CD4-positive, alpha-beta T cell (primary cell): Measurements from ENCODE around the gene IL17RC. TPM values are rescaled to one million over a fixed set of nuclear protein-coding genes. Genes with fewer than 3 reads are reported as not detected.
"Not testable (repeated sequence)": the region's sequence is repeated elsewhere in the genome, so short reads cannot be mapped to it uniquely, and the experiment has no call there.

ENCODE experiments used
- ATAC-seq: fragments of 200-7000 bp; cut with Tn5 transposase; one replicate; pipeline ENCODE4 v1.10.0; 2022; ENCODE audit warnings: mild to moderate bottlenecking; ENCODE audit not compliant: poor library complexity
- CTCF ChIA-PET: fragments of 350-600 bp; sonication (Branson Sonifier 250); formaldehyde crosslinking; loops from one replicate; lab custom pipeline; 2021; ENCODE audit warnings: antibody characterized with exemption, inconsistent platforms; lab: Charles Lee
- POLR2A ChIA-PET: fragments of 350-600 bp; sonication (Branson Sonifier 250); formaldehyde crosslinking; loops from one replicate; lab custom pipeline; 2021; ENCODE audit warnings: antibody characterized with exemption, inconsistent platforms; lab: Charles Lee
- DNase-seq, 14 experiments: peaks; one replicate each; pipeline ENCODE4 v3.0.0-alpha.2; 2013 to 2020; ENCODE audit warnings: mixed read lengths in 2 of 14
- H3K27ac ChIP-seq, 2 donors: one replicate each; pipeline versions ENCODE4 v1.5.1 to v1.7.0; 2013; ENCODE audit warnings: low read length in 2 of 2, low read depth in 1 of 2, mild to moderate bottlenecking in 1 of 2
- H3K27me3 ChIP-seq, 2 experiments: 1 replicate in 1 of 2; 2 replicates in 1 of 2; pipeline versions ENCODE4 v1.6.1 to v1.7.0; 2013; ENCODE audit warnings: low read length in 2 of 2, control low read depth in 1 of 2, mild to moderate bottlenecking in 1 of 2, moderate library complexity in 1 of 2; ENCODE audit not compliant: insufficient read depth in 2 of 2, control insufficient read depth in 1 of 2
- H3K36me3 ChIP-seq: one replicate; pipeline ENCODE4 v1.6.1; 2013; ENCODE audit warnings: low read length, control low read depth; ENCODE audit not compliant: insufficient read depth
- H3K4me1 ChIP-seq: one replicate; pipeline ENCODE4 v1.6.1; 2013; ENCODE audit warnings: low read length, control low read depth; ENCODE audit not compliant: insufficient read depth
- H3K4me3 ChIP-seq: one replicate; pipeline ENCODE4 v1.5.1; 2013; ENCODE audit warnings: mild to moderate bottlenecking, low read length, moderate library complexity
- H3K9me3 ChIP-seq, 2 experiments: 1 replicate in 1 of 2; 2 replicates in 1 of 2; pipeline versions ENCODE4 v1.6.1 to v1.7.0; 2013; ENCODE audit warnings: low read length in 2 of 2, mild to moderate bottlenecking in 2 of 2, control low read depth in 1 of 2, moderate library complexity in 1 of 2; ENCODE audit not compliant: control insufficient read depth in 1 of 2, insufficient read depth in 1 of 2
- H3K27ac Mint-ChIP-seq: one replicate; pipeline ENCODE4 v1.8.0; 2020; ENCODE audit warnings: mixed read lengths
- H3K27me3 Mint-ChIP-seq: one replicate; pipeline ENCODE4 v1.8.0; 2021; ENCODE audit warnings: mixed read lengths
- H3K36me3 Mint-ChIP-seq: one replicate; pipeline ENCODE4 v1.8.0; 2021; ENCODE audit warnings: low read depth, mixed read lengths
- H3K4me1 Mint-ChIP-seq: one replicate; pipeline ENCODE4 v1.8.0; 2021; ENCODE audit warnings: low read depth, mixed read lengths
- H3K4me3 Mint-ChIP-seq: one replicate; pipeline ENCODE4 v1.8.0; 2020; ENCODE audit warnings: mild to moderate bottlenecking, mixed read lengths
- H3K9me3 Mint-ChIP-seq: one replicate; pipeline ENCODE4 v1.8.0; 2020; ENCODE audit warnings: mixed read lengths
- CTCF ChIP-seq: fragments of 200-600 bp; IDR thresholded peaks from one replicate; pipeline ENCODE4 v1.8.0; 2022; ENCODE audit warnings: antibody characterized with exemption, mild to moderate bottlenecking
- intact Hi-C, 2 experiments: fragments of 100-400 bp; cut with DNase I in 1 of 2; cut with micrococcal nuclease in 1 of 2; formaldehyde crosslinking; loops; one replicate each; pipeline versions ENCODE4 v1.15.1 to v1.9.0; 2023 to 2025; cut with DNase I, micrococcal nuclease
- total RNA-seq, 174 experiments: library from RNA in 2 of 174; stranded (reverse) in 2 of 174; gene quantifications; one replicate each; pipeline ENCODE4 v1.2.3 and lab custom pipeline; 2021 to 2026

Gene IL17RC
- total RNA-seq, 2 experiments from 2014 or later, result 0.42 to 0.88 TPM

- ATAC-seq (no peak), DNase-seq (no peak)
- peaks cover 31% of the 10 kb centered on the region for H3K4me1 ChIP-seq
- H3K36me3 Mint-ChIP-seq, result peaks cover 6% of the 10 kb centered on the region
- CTCF ChIA-PET, result no interaction called here
- H3K9me3 ChIP-seq, result no peaks in the 10 kb centered on the region
- no peak overlapping the region for H3K27ac ChIP-seq
- H3K9me3 Mint-ChIP-seq, result no peaks in the 10 kb centered on the region
- no peak overlapping the region for H3K4me3 Mint-ChIP-seq
- no peaks in the 10 kb centered on the region for H3K27me3 Mint-ChIP-seq
- H3K4me1 Mint-ChIP-seq, result peaks cover 43% of the 10 kb centered on the region
- no peak for TF ChIP-seq CTCF
- no peaks in the 10 kb centered on the region for H3K27me3 ChIP-seq
- POLR2A ChIA-PET, result no interaction called here
- H3K27ac Mint-ChIP-seq, result no peak overlapping the region
- H3K36me3 ChIP-seq, result no peaks in the 10 kb centered on the region
- H3K4me3 ChIP-seq, result no peak overlapping the region
- intact Hi-C loops, result no loop called here
Observed at GRCh38 chr3:9899289-9899791, 17.6 kb upstream of the IL17RC start.

GRCh38 chr3:9900965-9901415 is 15.9 kb upstream of the IL17RC start:
- H3K4me3 Mint-ChIP-seq, H3K9me3 ChIP-seq, H3K4me3 ChIP-seq, H3K27ac Mint-ChIP-seq, H3K27me3 Mint-ChIP-seq, intact Hi-C loops, CTCF ChIA-PET, H3K36me3 Mint-ChIP-seq, H3K36me3 ChIP-seq, H3K27me3 ChIP-seq, H3K9me3 Mint-ChIP-seq, ATAC-seq, DNase-seq: not testable (repeated sequence)
- H3K4me1 ChIP-seq, result peaks cover 25% of the 10 kb centered on the region
- POLR2A ChIA-PET, result interaction anchor here (1.3 to 3.8 kb wide), 3 partner anchors 10 to 32 kb away, joined by 3 to 30 read pairs (median 12); partner anchors contain the start of genes CRELD1 and JAGN1
- peak overlapping the region in 1 of 2 donors; percentile 40 for H3K27ac ChIP-seq
- H3K4me1 Mint-ChIP-seq, result peaks cover 32% of the 10 kb centered on the region

DNA sequence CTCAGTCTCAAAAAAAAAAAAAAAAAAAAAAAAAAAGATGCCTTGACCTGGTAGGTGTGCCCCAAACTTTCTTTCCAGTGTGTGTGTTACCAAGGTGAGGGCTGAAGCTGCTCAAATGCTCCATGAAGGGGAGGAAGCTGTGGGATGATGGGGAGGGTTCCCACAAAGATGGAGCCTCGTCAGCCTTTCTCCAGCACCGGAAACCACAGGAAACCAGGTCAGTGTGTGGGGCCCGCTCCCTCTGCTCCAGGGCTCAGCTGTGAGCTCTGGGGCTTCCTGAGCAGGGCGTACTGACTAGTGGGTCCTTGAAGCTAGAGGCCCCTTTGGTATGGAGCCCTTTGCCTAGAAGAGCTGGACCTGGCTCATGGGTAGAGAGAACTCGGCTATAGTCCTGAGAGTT is 14.9 kb upstream of the IL17RC start:
- CTCF ChIA-PET, result interaction anchor here (0.8 to 1.0 kb wide), 2 partner anchors 21 to 31 kb away, joined by 3 to 4 read pairs; no protein-coding TSS in a partner anchor
- ATAC-seq (peak; percentile 67), DNase-seq (peak in 6 of 14 experiments; percentile 15 to 67 (median 46))
- TF ChIP-seq CTCF, result no peak
- Mint-ChIP-seq H3K4me3 (peak overlapping the region; percentile 15), H3K9me3 (no peaks in the 10 kb centered on the region), H3K27me3 (no peaks in the 10 kb centered on the region), H3K27ac (peak overlapping the region; percentile 63), H3K36me3 (no peaks in the 10 kb centered on the region), H3K4me1 (peaks cover 27% of the 10 kb centered on the region)
- H3K27ac ChIP-seq, result peak overlapping the region in 1 of 2 donors; percentile 40
- H3K27me3 ChIP-seq, result no peaks in the 10 kb centered on the region
- intact Hi-C loops, result no loop called here
- no peaks in the 10 kb centered on the region for H3K36me3 ChIP-seq
- POLR2A ChIA-PET, result interaction anchor here (1.3 to 3.8 kb wide), 4 partner anchors 10 to 31 kb away, joined by 3 to 30 read pairs (median 8); partner anchors contain the start of genes CRELD1 and JAGN1
- H3K9me3 ChIP-seq, result no peaks in the 10 kb centered on the region
- peaks cover 25% of the 10 kb centered on the region for H3K4me1 ChIP-seq
- H3K4me3 ChIP-seq, result peak overlapping the region; percentile 28
